ENCODE data around the gene SETD2. TPM values are rescaled to one million over a fixed set of nuclear protein-coding genes. Genes with fewer than 3 reads are reported as not detected.

Gene SETD2
- total and polyA plus RNA-seq, 9 of the 15 experiments (the other 6 are each of a cell fraction or from before 2014, with no cell fraction given), result 8.2 to 44.0 (median 33.6) TPM

DNA sequence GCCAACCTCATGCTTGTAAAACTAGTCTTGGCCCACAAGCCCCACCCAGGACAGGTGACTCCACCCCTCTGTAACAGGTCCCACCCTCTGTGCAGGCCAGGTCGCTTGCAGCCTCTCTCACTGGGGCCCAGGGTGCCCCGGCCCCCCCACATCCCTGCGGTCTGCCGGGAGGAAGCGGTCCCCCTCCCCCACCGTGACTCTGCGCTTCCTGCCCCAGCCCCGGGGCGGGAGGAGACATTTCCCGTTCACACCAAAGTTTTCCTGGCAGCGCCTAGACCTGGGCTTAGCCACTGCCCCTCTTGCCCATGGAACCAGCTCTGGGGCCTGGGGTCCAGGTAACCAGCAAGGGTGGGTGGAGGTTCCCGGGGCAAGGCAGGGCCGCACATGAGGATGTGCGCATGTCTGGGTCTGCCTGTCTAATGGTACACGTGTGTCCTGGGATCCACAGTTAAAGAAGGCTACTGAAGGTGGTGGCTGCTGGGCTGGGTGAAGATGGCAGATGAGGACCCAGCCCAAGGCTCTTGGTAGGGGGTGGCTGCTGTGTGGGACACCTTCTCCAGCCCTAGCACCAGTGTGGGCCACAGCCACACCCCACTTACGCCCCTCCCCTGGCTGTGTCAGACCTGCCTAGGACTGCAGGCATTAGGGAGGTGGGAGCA, 176.0 kb downstream of the SETD2 start (continued):
- TF ChIP-seq CBFB (CRISPR knock-in tag; IDR thresholded peaks at IDR 0.05) (peak; percentile 99), FOXK2 (conservative IDR thresholded peaks at IDR 0.05 in 1 of 2, IDR thresholded peaks at IDR 0.05 in 1 of 2; ENCODE audit: low read depth in 2 of 2) (peak in 1 of 2 experiments; percentile 37; a peak in 2 of 4 replicates), COPS2 (conservative IDR thresholded peaks at IDR 0.05) (no peak), CBX1 (IDR thresholded peaks at IDR 0.05; ENCODE audit: low read depth) (peak; percentile 87), NUFIP1 (IDR thresholded peaks at IDR 0.05; ENCODE audit: partially characterized antibody) (no peak), ETV1 (tag; conservative IDR thresholded peaks at IDR 0.05; ENCODE audit: low read depth) (peak; percentile 100), ZNF644 (tag; IDR thresholded peaks at IDR 0.05; ENCODE audit: low read depth) (peak; percentile 84), HLTF (IDR thresholded peaks at IDR 0.05) (0 out of 2 replicates have a peak, but pooled peaks have one; percentile 11), NFIC (IDR thresholded peaks at IDR 0.05) (peak; percentile 51; the same call in 1 of the 2 replicates), ZC3H11A (IDR thresholded peaks at IDR 0.05; ENCODE audit: low read depth, low read length) (peak; percentile 78; the same call in 1 of the 2 replicates), POLR2H (tag; IDR thresholded peaks at IDR 0.05; ENCODE audit: low read depth) (peak; percentile 81), ZNF695 (CRISPR knock-in tag; IDR thresholded peaks at IDR 0.05) (peak; percentile 77; the same call in 1 of the 2 replicates), NONO (IDR thresholded peaks at IDR 0.05; ENCODE audit: low read depth in 2 of 2, low read length in 1 of 2) (peak in 1 of 2 experiments; percentile 91; a peak in 2 of 4 replicates), RBM39 (optimal IDR thresholded peaks at IDR 0.05; ENCODE audit: low read depth, low read length) (no peak), PTBP1 (IDR thresholded peaks at IDR 0.05; ENCODE audit: low read depth, low read length) (no peak), SP2 (IDR thresholded peaks at IDR 0.05; ENCODE audit: extremely low read depth, low read depth, low read length, poor library complexity, severe bottlenecking) (peak; percentile 0), ZNF584 (CRISPR knock-in tag; IDR thresholded peaks at IDR 0.05; ENCODE audit: low read depth) (peak; percentile 46; the same call in 1 of the 2 replicates), DPF2 (IDR thresholded peaks at IDR 0.05) (peak; percentile 93), SREBF2 (CRISPR knock-in tag; IDR thresholded peaks at IDR 0.05) (no peak), NCOR1 (IDR thresholded peaks at IDR 0.05) (peak; percentile 77), POLR2A (conservative IDR thresholded peaks at IDR 0.05) (peak; percentile 88), GABPB1 (CRISPR knock-in tag; IDR thresholded peaks at IDR 0.05) (peak; percentile 86), SMARCE1 (IDR thresholded peaks at IDR 0.05) (peak; percentile 77), SNAPC5 (CRISPR knock-in tag; IDR thresholded peaks at IDR 0.05) (no peak), ZC3H8 (IDR thresholded peaks at IDR 0.05) (no peak)
- TF ChIP-seq, protein P1, sequence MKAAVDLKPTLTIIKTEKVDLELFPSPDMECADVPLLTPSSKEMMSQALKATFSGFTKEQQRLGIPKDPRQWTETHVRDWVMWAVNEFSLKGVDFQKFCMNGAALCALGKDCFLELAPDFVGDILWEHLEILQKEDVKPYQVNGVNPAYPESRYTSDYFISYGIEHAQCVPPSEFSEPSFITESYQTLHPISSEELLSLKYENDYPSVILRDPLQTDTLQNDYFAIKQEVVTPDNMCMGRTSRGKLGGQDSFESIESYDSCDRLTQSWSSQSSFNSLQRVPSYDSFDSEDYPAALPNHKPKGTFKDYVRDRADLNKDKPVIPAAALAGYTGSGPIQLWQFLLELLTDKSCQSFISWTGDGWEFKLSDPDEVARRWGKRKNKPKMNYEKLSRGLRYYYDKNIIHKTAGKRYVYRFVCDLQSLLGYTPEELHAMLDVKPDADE (conservative IDR thresholded peaks at IDR 0.05; ENCODE audit: control insufficient read depth, low read depth, low read length), result peak; percentile 88
- TF ChIP-seq, protein P2, sequence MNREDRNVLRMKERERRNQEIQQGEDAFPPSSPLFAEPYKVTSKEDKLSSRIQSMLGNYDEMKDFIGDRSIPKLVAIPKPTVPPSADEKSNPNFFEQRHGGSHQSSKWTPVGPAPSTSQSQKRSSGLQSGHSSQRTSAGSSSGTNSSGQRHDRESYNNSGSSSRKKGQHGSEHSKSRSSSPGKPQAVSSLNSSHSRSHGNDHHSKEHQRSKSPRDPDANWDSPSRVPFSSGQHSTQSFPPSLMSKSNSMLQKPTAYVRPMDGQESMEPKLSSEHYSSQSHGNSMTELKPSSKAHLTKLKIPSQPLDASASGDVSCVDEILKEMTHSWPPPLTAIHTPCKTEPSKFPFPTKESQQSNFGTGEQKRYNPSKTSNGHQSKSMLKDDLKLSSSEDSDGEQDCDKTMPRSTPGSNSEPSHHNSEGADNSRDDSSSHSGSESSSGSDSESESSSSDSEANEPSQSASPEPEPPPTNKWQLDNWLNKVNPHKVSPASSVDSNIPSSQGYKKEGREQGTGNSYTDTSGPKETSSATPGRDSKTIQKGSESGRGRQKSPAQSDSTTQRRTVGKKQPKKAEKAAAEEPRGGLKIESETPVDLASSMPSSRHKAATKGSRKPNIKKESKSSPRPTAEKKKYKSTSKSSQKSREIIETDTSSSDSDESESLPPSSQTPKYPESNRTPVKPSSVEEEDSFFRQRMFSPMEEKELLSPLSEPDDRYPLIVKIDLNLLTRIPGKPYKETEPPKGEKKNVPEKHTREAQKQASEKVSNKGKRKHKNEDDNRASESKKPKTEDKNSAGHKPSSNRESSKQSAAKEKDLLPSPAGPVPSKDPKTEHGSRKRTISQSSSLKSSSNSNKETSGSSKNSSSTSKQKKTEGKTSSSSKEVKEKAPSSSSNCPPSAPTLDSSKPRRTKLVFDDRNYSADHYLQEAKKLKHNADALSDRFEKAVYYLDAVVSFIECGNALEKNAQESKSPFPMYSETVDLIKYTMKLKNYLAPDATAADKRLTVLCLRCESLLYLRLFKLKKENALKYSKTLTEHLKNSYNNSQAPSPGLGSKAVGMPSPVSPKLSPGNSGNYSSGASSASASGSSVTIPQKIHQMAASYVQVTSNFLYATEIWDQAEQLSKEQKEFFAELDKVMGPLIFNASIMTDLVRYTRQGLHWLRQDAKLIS (CRISPR knock-in tag; IDR thresholded peaks at IDR 0.05), result peak; percentile 55; the same call in 1 of the 2 replicates
